Stimulated activated CD4-positive, alpha-beta T cell treated with anti-CD3 and anti-CD28 coated beads, Interleukin-12 subunit alpha, Interleukin-12 subunit beta, amount 100 ng/mL, for 24 hours (primary cell): ENCODE results near the gene LHX3.

Experiments
- DNase-seq, 2 experiments: peaks; one replicate each; pipeline ENCODE4 v3.0.0-alpha.2; 2020; ENCODE audit warnings: low read depth in 2 of 2

The LHX3 gene

DNA sequence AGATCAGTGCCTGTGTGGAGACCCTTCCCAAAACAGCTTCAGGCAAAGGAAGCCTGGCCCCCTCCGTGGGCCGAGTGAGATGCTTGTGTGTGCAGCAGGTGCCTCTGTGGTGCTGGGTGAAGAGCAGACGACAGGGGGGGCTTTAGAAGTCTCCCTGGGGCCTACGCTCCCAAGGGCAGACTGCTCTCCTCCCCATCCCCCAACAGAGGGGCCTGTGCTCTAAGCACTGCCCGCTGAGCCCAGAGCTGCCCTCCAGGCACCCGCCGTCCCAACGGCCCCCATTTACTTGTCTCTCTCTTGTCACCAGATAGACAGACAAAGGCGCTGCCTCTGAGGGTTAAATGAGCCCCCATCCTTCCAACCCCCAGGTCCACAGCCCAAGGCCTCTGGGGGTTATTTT lies 2.7 kb upstream of the LHX3 start:
- DNase-seq: no peak

DNA sequence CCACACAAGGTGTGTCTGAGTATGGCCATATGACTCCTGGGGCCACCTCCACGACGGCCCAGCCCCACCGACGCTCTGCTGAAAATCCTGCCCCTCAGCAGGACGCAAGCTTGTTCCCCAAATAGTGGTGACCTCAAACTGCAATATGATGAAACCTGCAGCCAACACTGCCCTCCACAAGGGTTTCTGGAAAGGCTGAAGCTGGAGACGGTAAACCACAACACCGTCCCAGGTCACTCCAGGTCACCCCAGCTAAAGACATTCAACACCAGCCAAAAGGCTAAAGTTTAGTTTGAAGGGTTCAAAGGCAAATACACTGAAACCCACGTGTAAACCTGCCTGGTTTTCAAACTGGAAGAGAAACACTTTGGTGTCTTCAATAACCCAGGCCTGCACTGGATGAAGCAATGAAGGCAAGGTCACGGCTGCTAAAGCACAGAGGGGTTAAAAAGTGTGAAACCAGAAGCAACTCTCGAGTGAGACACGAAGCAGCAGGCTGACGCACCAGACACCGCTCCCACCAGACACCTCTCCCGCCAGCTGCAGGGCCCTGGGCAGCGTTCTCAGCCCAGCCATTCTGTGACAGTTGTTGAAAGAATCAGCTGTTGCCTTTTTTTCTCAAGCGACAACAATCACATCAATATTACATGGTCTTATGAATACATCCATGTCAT lies 1.8 kb upstream of the LHX3 start:
- DNase-seq: no peak

DNA sequence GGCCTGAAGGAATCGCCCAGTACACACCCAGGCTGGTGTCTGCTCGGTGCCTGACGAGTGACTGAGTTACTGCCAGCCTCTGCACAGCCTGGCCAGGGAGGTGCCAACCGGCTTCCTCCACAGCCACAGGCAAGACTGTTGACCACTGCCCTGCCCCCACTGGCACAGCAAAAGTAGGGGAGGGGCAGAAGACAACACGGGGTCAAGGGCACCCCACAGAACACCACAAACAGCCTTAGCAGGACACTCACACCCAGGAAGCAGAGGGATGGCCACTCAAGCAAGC lies 722 bp upstream of the LHX3 start:
- no peak for DNase-seq

DNA sequence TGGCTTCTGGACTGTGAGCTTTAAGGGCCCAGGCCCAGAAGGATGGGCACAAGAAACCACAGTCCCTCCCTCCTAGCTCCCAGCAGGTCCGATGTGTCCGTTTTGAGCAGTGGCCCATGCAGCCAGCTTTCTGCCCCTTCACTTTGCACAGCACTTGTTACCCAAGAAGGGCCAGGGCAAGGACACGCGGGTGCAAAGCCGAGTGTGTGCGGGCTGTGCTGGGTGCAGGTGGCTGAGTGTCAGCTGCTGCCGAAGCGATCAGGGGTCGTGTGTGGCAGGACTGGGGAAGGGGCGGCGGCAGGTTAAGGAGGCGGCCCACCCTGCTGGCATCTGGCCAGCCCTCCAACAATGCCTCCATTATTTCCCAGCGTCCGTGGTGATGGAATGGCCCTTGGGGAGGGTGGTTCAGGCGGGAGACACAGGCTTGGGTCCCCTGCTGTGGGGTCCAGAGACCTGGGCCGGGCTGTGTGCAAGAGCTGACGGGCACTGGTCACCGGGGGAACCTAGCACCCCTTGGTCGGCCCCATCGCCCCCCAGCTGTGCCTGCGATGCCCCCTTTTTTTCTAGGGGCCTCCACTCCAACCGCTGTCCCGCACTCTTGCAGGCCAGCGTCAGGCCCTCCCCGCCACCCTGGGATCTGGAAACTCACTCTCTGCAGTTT lies 653 bp downstream of the LHX3 start:
- DNase-seq: no peak

DNA sequence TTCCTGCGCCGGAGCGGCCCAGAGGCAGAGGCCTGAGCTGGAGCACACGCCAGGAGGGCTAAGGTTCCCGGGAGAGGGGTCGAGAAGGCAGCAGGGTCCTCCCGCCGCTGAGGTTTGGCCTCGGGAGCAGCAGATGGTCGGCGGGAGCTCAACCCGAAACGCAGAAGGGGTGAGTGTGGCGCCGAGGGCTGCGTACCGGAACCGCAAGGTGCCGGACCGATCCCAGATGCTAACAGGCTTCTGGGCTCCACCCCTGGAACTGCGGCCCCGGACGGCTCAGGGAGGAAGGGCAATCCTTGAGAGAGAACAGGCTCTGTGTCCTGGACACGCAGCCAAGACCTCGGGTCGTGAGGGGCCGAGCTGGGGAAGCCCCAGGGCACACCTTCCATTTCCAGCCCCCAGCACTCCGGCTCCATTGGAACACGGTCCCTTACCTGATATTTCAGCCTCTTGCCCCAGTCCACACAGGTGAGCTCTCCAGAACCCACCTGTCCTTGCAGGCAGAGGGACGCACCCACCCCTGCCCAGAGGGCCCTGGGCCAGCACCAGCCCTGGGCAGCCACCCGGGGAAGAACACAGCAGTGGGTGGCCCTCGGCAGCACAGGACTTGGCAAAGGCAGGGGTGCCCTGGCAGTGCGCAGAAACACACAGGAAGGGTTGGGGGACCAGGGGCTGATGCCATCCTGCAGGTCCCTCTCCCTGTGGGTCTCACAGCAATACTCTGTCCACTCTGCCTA lies 1.4 kb downstream of the LHX3 start:
- no peak for DNase-seq

DNA sequence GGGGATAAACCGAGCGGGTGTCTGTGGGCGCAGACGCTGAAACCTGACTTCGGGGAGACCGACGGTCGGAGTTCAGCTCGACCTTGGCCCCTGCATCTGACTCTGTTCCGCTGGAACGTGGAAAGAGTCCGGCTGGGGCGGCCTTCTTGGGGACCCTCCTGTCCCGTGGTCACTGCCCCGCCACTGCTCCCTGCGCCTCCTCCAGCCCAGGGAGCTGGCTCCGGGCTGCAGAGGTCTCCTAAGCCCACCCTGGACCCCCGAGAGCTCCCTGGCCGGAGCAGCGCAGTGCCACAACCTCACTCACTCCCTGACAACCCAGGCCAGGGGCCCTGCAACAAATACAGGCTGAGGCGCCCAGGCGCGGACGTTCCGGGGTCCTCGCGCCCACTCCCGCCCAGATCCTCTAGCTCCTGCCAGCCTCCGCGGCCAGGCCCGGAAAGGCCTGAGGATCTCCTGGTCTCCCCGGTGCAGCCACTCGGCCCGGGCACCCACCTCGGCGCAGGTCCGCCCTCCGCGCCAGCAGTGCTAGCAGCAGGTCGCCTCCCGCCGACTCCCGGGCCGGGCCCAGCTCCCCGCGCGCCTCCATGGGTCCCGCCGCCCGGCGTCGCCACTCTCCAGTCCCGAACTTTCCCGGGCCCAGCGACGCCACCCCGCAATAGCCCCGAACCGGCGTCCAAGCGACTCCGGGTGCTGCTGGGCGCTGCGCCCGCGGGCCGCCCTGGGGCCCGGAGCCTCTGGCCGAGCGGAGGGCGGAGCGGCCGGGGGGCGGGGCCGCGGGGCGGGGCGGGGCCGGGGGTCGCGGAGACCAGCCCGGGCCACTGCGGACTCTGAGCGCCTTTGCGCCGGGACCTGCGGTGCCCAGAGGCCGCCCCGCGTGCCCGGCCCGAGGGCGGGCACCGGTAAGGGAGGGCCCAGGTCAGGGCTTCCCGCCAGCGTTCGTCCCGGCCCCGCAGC lies 2.2 kb downstream of the LHX3 start:
- no peak for DNase-seq

DNA sequence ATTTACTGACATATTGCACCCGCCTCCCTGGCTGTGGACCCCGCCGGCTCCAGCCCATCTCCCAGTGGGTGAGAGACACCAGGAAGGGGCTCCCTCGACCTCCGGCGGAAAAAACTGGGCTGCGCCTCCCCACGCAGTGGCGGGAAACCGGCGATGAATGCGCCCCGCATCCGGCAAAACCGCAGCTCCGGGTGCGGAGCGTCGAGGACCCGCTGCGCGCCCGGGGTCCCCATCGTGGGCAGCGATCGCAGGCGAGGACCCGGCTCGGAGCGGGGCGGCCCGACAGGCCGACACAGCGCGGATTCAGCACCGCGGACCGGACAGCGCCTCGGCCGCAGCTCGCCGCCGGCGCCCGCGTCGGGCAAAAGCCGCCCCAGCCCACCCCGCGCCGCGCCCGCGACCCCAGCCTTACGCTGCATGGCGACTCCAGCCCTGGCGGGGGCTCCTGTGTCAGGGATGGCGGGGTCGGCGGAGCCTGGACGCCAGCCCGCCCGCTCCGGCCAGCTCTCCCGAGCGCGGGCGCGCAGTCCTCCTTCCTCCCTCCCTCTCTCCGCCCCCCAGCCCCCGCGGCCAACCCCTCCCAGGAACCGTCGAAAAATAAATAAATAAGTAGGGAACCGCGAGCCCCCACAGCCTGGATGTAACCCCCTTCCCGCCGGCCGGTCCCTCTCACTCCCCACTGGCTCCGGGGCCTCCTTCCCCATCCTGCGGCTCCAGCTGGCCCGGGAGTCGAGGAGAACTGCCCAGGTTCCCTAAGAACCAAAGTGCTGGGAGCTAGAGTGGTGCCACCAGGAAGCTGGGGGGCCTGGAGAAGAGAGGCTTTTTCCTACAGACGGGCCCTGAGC lies 3.1 kb downstream of the LHX3 start:
- DNase-seq: no peak

DNA sequence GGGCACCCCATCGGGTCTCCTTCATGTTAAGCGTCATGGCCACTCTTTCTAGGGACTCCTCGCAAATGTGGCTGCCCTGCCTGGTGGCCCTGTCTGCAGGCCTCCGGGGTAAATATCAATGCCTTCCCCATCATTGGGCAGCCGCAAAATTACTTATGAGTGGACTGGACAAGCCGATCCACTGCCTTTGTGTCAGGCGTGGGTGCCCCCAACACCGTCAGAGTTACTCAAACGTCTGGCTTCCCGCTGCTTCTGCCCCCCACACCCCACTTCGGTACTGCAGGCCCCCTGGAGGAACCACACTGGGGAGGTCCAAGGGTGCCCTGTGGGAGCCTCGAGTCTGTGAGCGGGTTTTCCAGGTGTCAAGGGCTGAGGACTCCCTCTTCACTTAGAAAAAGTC lies 3.8 kb downstream of the LHX3 start:
- no peak for DNase-seq

DNA sequence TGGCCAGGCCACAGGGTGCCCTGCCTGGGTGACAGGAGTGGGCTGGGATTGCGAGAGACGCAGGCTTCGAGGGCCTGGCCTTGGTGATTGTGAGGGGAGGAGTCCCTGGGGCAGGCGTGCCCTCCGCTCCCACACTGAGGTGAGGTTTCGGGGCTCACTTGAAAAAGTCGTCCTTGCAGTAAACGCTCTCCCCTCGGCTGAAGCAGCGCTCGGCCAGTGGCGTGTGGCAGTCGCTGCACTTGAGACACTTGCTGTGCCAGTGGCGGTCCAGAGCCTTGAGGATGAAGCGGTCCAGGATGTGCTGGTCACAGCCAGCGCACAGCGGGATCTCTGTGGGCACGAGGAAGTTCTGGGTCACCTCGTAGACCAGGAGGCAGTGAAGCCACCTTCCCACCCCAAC lies 4.5 kb downstream of the LHX3 start:
- no peak for DNase-seq

DNA sequence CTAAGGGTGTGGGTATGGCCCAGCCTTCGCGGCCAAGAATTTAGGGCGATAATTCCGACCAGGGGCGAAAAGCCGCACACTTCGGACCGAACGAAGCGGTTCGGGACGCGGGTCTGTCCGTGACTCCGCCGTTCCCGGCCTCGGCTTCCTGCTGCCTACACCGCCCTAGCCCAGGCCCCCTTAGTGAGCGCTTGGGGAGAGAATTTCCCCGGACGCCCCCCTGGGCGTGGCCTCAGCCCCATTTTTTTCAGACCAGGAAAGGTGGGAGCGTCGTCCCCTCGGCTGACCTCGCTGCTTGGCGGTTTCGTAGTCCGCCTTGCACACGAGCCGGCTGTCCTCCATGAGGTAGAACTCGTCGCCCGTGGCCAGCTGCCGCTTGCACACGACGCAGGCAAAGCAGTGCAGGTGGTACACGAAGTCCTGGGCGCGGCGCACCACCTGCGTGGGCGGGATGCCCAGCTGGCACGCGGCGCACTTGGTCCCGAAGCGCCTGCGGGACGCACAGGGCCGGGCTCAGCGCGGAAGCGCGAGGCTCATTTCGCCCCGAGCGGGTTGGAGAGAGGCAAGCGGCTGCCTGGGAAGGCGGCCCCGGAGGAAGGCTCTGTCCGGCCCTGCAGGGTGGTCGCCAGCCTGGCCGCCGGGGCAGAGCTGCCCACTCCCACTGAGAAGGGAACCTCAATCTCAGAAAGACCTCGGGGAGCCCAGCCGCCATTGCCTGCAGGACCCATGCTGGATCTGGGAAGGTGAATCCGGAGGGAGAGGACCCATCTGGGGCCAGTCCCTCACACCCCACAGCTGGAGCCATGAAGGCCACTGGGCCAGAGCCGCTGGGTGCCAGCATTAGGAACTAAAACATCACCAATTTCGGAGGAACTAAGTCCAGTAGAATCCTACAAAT lies 5.3 kb downstream of the LHX3 start:
- no peak for DNase-seq

DNA sequence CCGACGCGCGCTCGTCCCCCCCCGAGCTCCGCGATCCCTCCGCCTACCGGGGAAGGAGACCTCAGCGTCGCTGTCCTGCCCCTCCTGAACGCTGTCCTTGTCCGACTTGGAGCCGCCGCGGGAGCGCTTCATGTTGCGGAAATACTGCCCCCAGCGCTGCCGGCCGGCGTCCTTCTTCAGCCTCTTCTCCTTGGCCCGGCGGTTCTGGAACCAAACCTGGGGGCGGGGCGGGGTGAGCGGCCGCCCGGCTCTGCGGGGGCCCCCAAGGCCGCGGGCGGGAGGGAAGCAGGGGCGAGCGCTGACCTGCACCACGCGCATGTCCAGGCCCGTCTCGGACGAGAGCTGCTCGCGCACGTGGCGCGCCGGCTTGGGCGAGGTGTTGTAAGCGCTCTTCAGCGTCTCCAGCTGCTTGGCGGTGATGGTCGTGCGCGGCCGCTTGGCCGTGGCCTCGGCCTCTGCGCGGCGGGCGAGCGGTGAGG lies 6.3 kb downstream of the LHX3 start:
- DNase-seq: no peak

DNA sequence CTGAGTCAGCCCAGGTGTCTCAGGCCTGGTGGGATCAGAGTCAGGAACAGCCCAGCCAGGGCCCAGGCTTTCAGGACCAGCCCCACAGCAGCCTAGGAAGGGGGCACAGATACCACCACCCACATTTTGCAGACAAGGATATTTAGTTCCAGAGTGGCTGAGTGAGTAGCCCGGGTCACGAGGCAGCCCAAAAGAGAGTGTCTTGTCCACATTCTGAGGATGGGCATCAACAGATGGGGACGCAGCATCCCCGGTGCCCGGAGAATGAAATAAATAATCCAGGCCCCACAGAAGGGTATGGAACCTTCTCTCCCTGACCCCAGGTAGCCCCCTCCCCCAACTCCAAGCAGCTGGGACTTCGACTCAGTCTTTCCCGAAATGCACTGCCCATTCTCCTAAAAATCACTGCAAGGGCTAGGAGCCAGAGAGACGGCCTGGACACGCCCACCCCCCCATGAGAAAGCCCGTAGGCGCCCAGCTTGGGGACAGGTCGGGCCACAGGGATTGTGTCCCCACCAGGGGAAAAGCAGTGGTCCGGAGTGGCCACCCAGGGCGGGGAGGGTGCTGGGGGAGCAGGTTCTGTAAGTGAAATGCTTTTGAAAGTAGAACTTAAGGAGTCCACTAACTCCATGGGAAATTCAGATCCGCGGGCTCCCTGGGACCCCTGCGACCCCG lies 6.9 kb downstream of the LHX3 start:
- DNase-seq: no peak

DNA sequence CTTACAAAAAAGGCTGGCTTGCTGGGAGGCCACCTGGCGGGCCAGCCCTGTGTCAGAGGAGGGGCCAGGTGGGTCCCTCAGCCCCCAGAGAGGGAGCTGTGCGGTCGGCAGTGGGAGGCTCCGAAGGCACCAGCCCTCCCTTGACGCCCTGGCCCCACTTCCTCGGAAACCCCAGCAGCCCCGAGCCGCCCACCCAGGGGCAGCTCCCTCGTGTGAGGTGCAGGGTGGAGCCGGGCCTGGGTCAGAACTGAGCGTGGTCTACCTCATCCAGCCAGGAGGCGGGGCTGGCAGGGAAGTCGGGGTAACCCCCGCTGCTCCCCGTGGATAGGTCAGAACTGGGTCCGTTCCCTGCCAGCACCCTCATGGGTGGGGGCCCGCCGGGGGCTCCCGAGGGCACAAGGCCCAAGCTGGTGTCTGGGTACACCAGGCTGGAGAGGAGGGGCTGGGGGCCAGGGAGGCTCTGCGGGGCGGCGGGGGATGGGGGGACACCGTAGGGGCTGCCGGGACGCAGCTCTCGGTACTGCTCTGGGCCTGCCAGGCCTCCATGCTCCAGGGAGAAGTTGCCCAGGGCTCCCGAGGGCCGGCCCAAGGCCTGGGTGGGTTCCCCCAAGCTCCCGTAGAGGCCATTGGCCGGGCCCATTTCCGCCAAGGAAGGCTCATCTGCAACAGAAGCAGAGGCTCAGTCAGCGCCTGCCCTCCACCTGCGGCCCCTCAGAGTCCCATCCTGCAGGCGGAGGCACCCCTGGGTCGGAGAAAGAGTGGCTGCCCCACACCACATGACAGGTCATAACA lies 7.6 kb downstream of the LHX3 start:
- DNase-seq: no peak

DNA sequence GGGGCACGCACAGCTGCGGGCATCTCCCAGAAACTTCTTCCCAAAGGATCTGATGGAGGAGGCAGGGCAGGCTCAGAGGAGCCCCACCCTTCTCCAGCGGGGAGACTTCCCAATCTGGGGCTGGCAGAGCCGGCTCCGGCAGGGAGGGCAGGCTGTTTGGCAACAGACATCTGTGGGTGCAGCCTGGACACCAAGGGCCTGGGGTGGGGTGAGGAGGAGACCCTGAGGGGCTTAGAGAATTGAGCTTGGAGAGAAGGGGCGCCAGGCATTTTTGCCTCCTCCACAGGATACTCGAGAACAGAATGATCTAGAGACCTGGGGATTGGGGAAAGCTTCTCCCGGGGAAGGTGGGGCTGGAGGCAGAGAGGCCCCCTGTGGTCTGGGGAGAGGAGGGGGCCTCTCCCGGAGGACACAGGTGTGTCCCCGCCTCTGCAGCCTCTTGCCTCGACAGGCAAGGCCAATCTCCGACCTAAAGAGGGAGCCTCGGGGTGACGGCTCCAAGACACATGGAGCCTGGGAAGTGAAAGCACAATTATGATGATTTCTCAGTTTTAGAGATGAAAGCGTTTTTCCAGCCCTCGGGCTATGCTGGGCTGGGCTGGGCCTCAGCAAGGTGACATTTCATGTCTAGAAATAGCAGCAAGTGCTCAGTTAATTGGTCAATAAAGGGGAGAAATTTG lies 8.4 kb downstream of the LHX3 start:
- DNase-seq: no peak

DNA sequence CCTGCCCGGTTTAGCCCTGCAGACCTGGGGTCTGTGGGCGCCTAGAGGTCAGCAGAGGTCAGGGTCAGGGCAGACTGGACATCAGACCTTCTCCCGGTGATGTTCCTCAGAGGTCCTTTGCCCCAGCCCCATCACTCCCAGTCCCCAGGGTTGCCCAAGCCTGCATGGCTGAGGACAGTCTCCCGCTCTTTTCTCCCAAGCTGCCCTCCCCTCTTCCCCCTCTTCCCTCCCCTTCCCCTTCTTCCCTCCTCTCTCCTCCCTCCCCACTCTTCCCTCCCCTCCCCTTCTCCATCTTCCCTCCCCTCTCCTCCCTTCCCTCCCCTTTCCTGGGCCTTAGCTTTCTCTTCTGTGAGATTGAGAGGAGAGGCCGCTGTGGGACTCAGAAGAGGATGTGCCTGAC lies 10.4 kb downstream of the LHX3 start:
- DNase-seq: no peak

DNA sequence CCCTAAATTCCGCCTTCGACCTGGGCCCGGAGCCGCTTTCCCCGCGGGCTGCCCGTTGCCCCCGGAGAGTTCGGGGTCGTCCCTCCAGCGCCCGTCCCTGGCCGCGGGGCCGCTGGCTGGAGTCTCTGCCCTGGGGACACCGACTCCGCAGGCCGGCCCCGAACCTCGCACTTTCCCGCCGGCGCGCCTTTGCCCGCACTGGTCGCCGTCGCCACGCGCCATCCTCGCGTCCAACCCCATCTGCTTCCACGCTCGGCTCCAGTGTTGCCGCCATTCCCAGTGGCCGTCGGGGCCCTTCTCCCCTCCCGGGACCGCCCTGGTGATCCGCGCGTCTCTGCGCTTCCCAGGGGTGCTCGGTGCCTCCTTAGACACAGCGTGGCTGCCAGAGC lies 11.0 kb downstream of the LHX3 start:
- no peak for DNase-seq

DNA sequence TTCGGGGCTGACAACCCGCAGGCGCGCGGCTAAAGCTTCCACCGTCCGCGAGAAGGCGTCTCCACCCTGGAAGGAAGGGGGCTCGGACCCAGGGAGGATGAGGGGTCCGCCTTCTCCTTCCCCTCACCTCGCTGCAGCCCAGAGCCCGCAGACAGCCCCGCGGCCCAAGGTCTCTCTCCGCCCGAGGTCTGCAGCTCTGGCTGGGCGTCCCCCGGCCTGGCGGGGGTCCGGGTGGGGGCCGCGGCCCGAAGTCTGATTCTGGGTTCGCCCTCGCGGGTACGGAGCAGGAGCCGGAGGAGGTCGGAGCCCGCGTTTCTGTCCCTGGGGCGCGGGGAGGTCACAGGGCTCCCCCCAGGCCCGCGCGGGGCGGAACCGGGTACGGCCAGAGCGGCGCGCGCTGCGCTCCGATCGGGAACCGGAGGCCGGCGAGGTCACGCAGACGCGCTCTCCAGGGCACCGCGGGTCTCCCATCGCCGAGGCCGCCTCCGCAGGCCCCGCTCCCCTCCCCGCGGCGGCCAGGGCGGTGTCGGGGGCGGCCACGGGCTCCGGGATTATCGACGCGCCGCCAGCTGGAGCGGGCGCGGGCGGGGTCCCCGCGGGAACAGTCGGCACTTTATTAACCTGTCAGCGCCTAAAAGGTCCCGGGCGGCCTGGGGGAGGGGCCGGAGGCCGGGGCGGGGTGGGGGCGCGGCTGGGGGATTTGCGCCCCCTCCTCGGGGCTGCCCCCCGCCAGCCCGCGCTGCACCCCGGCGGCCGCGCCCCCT lies 11.6 kb downstream of the LHX3 start:
- no peak for DNase-seq
